Kidney epithelial cell (primary cell): Measurements from ENCODE around the gene OR10A5. TPM values are rescaled to one million over a fixed set of nuclear protein-coding genes. Genes with fewer than 3 reads are reported as not detected.

Source experiments
- DNase-seq: peaks from one replicate; pipeline ENCODE4 v3.0.0-alpha.2; 2010; ENCODE audit warnings: low read depth
- H3K27me3 ChIP-seq: 2 replicates; pipeline ENCODE4 v1.6.0; 2011; ENCODE audit warnings: low read length; ENCODE audit not compliant: control insufficient read depth, insufficient read depth
- H3K36me3 ChIP-seq: 2 replicates; pipeline ENCODE4 v1.5.1; 2011; ENCODE audit warnings: low read length; ENCODE audit not compliant: control insufficient read depth, insufficient read depth
- H3K4me3 ChIP-seq: 2 replicates; pipeline ENCODE4 v1.5.1; 2011; ENCODE audit warnings: low read depth, mild to moderate bottlenecking, control low read depth, low read length
- total RNA-seq: library from RNA; depleted of rRNA; stranded (reverse); fragments of >200 nt; gene quantifications from 2 replicates; pipeline ENCODE4 v1.2.3, GENCODE V29; 2015
- TF ChIP-seq, protein P1 (sequence below): IDR thresholded peaks from 2 replicates; pipeline ENCODE4 v1.5.1; 2011; ENCODE audit warnings: mild to moderate bottlenecking, moderate library complexity, low read length, control low read depth, inconsistent platforms; ENCODE audit not compliant: insufficient read depth, poor library complexity, severe bottlenecking

Gene OR10A5
- total RNA-seq, 1 donor from 2014 or later, result not detected

DNA sequence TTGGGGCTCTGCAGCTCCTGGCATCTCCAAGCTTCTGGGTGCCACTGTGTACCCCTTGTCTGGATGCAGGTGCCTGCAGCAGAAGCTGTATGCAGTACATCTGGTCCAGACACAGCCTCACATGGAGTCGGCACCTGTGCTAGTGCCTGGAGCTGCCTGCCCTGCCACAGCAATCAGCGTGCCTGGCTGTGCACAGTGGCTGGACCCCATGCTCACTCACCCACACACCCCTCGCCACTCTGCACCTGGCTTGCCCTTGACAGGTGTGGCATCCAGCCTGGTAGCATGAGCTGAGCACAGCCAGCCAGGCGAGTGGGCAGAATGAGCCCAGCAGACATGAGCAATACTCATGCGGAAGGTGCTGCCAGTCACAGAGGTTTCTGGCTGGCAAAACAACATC is 26.5 kb upstream of the OR10A5 start:
- no peaks in the 10 kb centered on the region for H3K27me3 ChIP-seq
- TF ChIP-seq, protein P1, sequence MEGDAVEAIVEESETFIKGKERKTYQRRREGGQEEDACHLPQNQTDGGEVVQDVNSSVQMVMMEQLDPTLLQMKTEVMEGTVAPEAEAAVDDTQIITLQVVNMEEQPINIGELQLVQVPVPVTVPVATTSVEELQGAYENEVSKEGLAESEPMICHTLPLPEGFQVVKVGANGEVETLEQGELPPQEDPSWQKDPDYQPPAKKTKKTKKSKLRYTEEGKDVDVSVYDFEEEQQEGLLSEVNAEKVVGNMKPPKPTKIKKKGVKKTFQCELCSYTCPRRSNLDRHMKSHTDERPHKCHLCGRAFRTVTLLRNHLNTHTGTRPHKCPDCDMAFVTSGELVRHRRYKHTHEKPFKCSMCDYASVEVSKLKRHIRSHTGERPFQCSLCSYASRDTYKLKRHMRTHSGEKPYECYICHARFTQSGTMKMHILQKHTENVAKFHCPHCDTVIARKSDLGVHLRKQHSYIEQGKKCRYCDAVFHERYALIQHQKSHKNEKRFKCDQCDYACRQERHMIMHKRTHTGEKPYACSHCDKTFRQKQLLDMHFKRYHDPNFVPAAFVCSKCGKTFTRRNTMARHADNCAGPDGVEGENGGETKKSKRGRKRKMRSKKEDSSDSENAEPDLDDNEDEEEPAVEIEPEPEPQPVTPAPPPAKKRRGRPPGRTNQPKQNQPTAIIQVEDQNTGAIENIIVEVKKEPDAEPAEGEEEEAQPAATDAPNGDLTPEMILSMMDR, result no peak
- no peaks in the 10 kb centered on the region for H3K36me3 ChIP-seq
- DNase-seq, result no peak
- no peak overlapping the region for H3K4me3 ChIP-seq

DNA sequence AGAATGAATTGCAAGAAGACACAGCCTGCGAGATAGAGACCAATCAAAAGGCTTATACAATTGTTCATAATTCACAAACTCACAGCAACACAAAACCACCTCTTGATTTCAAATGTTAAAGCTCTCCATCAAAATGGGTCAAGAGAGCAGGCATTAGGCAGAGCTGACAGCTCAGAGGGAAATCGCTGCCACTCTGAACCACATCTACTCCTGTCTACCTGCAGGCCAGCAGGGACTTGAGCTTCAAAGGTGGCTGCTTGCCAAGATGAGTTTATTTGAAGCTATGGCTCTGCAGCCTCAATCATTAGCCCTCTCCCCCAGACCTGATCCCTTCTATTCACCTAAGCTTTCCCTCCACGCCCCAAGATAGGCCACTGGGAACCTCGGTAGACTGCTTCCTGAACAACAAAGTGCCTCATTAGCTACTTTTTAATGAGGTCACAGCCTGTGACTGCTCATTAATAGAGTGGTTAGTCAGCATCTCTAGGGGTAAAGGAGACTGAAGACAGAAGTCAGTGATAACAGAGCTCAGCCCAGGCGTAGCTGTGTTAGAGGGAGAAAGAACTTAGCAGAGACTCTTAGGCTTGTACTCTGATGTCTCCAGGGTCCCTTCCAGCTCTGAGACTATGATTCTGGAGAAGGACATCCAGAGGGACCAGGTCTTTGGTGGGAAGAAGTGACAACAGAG is 21.2 kb upstream of the OR10A5 start:
- no peak for DNase-seq
- TF ChIP-seq, protein P1, result no peak
- Histone ChIP-seq H3K36me3 (no peaks in the 10 kb centered on the region), H3K4me3 (no peak overlapping the region), H3K27me3 (no peaks in the 10 kb centered on the region)

DNA sequence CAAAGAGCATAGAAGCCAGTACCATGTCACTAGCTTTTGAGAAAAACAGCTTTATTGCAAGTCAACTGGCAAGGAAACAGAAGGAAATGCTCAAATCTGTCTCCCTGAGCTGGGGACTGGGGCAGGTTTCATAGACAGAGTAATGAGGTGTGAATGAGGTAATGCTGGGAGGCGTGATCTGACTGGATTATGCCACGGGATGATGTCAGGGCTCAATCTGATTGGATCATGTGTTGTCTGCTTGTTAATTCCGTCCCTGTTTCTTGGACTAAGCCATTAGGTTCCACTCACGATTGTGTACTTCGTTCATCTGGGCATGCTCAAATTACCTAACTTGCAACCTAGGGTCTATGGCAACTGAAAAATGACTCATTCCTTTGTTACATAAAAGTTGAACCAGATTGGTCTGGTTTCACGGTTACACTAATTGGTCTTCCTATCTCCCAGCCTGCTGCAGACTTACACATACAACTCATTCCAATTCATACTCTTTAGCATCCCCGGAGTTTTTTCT is 20.2 kb upstream of the OR10A5 start:
- TF ChIP-seq, protein P1, result no peak
- no peaks in the 10 kb centered on the region for H3K27me3 ChIP-seq
- DNase-seq, result no peak
- H3K4me3 ChIP-seq, result no peak overlapping the region
- H3K36me3 ChIP-seq, result no peaks in the 10 kb centered on the region

DNA sequence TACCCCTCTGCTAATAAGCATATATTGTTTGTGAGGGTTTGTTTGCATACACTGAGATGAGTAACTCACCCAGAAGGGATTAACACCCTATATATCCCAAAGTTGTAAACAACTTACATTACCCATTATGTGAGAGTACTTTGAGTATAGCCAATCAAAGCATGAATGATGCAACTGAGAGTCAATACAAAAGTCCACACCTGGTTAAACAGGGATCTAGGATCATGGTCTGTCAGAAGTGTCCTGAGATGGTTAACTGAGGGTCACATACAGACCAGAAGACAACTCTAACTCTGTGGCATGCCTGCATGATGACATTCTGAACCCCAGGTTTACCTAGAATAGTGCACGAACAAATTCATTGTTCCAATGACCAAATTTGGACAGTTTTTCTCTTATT is 17.4 kb upstream of the OR10A5 start:
- no peaks in the 10 kb centered on the region for H3K27me3 ChIP-seq
- no peak for DNase-seq
- TF ChIP-seq, protein P1, result no peak
- no peaks in the 10 kb centered on the region for H3K36me3 ChIP-seq
- H3K4me3 ChIP-seq, result no peak overlapping the region

DNA sequence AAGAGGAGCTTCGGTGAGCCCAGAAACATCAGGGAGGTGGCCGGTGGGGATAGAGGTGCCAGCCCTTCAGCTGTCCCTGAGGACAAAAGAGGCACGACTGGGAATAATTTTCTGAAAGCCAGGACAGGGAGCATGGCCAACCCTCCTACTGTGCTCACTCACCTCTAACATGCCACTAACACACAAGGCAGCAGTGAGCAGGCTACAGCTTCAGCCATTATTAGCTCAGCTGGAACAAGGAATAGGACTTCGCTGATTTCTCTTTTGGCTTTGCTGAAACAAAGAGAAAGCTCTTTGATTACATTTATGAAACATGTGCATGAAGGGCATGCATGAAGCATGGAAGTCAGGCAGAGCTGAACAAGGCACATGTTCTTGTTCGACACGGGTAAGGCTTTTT is 12.1 kb upstream of the OR10A5 start:
- no peak overlapping the region for H3K4me3 ChIP-seq
- TF ChIP-seq, protein P1, result no peak

DNA sequence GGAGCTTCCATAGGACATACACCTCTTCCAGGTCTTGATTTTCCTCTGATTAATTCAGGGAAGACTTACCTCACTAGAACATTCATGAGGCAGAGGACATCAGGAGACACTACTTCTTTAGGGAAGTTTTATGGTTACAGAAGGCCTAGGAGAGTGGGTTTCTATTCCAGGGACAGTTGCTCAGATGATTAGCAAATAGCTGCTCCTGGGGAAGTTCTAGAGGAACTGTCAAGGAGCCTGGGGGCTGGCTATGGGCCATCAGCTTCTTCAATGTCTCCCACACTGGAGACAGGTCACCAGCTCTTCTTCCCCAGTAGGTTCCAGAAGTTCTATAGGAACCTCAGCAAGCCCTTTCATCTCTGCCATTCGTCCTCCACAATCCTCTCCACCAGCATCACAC is 11.5 kb upstream of the OR10A5 start:
- Histone ChIP-seq H3K27me3 (no peaks in the 10 kb centered on the region), H3K36me3 (no peaks in the 10 kb centered on the region), H3K4me3 (no peak overlapping the region)
- DNase-seq, result no peak
- TF ChIP-seq, protein P1, result no peak

More for the DNA sequence above, 12.1 kb upstream of the OR10A5 start:
- no peak for DNase-seq
- Histone ChIP-seq H3K27me3 (no peaks in the 10 kb centered on the region), H3K36me3 (no peaks in the 10 kb centered on the region)
